GM19240 (cell line): ENCODE data around the gene STAP2.
"Not testable (repeated sequence)": the region's sequence is repeated elsewhere in the genome, so short reads cannot be mapped to it uniquely, and the experiment has no call there.

Source experiments
- DNase-seq: peaks from one replicate; pipeline ENCODE4 v3.0.0; 2011; ENCODE audit warnings: low spot score; ENCODE audit not compliant: insufficient read length

STAP2 gene

GRCh38 chr19:4358709-4359626, 20.3 kb upstream of the STAP2 start:
- DNase-seq: no peak

GRCh38 chr19:4357921-4358326, 19.3 kb upstream of the STAP2 start:
- no peak for DNase-seq

GRCh38 chr19:4357095-4357797, 18.6 kb upstream of the STAP2 start:
- no peak for DNase-seq

DNA sequence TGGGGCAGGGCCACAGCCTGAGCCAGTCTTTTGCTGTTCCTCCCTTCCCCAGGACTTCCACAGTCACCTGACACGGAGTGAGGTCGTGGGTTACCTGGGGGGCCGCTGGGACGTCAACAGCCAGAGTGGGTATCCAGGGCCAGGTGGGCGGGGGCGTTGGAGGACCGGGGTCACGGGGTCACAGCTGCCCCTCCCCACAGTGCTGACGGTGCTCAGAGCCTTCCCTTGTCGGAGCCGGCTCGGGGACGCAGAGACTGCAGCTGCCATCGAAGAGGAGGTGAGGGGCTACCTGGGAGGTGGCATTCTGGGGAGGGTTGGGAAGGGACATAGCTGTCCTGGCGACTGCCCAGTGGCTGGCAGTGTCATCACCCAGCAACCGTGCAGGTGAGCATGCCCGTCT, 16.3 kb upstream of the STAP2 start:
- DNase-seq: no peak

DNA sequence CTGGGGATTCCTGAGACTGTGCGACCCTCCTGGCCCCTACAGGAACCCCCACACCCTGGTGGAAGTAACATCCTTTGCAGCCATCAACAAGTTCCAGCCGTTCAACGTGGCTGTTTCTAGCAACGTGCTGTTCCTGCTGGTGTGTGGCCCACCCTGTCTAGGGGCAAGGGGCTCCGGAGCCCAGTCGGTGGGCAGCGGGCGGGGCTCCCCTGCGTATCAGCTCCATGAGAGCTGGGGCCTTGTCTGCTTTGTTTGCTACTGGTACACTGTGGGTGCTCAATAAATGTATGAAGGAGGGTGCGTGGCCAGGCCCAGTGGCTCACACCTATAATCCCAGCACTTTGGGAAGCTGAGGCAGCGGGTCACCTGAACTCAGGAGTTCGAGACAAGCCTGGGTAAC, 15.7 kb upstream of the STAP2 start:
- DNase-seq: no peak

GRCh38 chr19:4352701-4353121, 14.1 kb upstream of the STAP2 start:
- DNase-seq: peak; percentile 87

DNA sequence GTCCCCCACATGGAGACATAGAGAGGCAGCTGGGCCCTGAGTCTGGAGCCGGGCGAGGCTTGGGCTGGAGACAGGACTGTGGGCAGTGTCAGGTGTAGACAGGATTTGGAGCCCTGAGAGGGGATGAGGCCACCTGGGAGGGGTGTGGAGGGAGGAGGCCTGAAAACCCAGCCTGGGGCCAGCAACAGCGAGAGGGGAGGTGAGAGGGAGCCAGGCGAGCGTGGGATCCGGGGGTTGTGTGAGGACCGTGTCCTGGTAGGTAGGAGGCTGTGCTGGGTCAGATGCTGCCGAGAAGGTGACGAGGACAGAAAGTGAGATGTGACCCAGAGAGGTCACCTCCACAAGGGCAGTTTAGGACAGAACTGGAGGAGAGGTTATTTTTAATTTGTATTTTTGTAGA, 12.1 kb upstream of the STAP2 start:
- no peak for DNase-seq

- DNase-seq: no peak
Measured at GRCh38 chr19:4350111-4350510, 11.5 kb upstream of the STAP2 start.

DNA sequence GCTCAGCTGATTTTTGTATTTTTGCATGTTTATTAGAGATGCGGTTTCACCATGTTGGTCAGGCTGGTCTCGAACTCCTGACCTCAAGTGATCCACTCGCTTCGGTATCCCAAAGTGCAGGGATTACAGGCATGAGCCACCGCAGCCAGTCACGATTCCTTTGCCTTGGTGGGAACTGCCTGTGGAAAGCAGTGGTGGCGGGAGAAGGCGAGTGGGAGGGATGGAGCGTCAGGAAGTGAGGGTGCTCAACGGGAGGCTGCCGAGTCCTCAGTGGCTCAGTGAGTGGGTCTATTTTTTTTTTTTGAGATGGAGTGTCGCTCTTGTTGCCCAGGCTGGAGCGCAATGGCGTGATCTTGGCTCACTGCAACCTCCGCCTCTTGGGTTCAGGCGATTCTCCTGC, 10.6 kb upstream of the STAP2 start:
- not testable (repeated sequence) for DNase-seq

DNA sequence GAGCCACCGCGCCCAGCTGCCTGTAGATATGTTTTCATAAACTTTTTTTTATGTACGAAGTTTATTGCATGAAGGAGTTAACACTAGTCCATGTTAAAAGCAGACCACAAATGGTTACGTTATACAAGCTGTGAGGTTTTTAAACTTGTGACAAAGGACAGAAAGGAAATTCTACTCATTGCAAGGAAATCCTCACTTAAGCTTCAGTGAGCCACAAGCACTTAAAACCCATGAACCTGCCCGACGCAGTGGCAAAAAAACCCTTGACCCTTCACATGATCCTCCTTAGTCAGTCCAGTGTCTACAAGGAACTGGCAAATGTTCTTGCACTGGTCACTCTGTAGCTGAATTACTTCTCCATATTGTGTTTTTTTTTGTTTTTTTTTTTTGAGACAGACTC, 8.9 kb upstream of the STAP2 start:
- no peak for DNase-seq

DNA sequence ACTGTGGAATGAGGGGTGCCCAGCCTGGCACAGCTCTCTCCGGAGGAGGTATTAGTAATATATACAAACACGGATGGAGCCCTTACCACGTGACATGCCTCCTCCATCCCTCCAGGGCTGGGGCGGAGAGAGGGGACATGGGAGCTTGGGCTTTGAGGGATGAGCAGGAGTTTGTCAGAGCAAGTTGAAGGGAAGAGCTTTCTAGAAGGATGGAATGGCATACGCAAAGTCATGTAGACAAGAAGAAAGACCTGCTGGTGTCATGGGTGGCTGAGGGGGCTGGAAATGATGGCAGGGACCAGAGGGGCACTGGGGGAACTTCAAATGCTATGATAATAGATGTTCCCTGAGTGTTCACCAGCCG, 7.4 kb upstream of the STAP2 start:
- no peak for DNase-seq

DNA sequence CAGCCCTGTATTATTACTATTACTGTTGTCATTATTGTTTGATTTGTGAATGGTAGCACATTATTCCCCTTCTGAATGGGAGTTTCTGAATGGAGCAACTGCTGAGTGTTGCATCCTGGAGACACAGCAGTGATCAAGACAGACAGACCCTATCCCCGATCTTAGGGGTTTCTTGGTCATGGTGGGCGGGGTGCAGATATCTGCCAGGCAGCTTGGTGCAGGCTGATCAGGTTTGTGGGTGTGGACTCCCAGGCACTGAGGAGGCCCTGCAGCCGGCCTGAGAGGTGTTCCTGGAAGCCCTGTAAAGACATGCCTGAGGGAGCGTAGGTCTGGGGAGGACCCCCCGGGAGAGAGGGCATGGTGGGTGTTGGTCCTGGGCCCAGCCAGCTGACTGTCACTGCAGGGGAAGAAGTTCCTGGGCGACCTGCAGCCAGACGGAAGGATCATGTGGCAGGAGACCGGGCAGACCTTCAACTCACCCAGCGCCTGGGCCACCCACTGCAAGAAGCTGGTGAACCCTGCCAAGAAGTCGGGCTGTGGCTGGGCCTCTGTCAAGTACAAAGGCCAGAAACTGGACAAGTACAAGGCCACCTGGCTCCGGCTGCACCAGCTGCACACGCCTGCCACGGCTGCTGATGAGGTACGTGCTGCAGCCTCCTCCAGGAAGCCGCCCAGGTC, 6.9 kb upstream of the STAP2 start:
- DNase-seq: no peak

DNA sequence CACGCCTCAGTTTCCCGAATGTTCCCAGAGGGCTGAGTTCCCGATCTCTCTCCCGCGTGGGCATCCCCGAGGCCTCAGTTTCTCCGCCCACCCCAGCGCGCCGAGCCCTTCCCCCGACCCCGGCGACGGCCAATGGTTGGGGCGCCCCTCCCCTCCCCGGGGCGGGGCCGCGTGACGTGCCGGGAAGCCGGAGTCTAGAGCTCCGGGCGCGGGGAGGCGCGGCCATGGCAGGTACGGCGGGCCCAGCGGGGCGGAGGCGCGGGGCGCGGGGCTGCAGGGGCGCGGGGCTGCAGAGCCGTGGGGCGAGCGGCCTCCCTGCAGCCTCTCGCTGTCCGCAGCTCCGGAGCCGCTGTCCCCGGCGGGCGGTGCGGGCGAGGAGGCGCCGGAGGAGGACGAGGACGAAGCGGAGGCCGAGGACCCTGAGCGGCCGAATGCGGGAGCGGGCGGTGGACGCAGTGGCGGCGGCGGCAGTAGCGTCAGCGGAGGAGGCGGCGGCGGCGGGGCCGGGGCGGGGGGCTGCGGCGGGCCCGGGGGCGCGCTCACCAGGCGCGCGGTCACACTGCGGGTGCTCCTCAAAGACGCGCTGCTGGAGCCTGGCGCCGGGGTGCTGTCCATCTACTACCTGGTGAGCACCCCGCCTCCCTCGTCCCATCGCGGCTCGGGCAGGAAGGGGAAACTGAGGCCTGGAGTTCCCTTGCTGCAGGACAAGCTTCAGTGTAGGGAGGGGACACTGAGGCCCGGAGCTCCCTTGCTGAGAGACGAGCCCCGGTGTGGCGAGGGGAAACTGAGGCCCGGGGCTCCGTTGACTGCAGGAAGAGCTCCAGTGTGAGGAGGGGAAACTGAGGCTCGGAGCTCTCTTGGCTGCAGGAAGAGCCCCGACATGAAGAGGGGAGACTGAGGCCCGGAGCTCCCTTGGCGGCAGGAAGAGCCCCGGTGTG, 5.0 kb upstream of the STAP2 start, which contains the start of gene MPND:
Gene MPND (plus strand): TSS at position 193 of the 938 bp plus-strand sequence. CDS start 32 bp downstream, at position 225.
- DNase-seq: peak; percentile 79

DNA sequence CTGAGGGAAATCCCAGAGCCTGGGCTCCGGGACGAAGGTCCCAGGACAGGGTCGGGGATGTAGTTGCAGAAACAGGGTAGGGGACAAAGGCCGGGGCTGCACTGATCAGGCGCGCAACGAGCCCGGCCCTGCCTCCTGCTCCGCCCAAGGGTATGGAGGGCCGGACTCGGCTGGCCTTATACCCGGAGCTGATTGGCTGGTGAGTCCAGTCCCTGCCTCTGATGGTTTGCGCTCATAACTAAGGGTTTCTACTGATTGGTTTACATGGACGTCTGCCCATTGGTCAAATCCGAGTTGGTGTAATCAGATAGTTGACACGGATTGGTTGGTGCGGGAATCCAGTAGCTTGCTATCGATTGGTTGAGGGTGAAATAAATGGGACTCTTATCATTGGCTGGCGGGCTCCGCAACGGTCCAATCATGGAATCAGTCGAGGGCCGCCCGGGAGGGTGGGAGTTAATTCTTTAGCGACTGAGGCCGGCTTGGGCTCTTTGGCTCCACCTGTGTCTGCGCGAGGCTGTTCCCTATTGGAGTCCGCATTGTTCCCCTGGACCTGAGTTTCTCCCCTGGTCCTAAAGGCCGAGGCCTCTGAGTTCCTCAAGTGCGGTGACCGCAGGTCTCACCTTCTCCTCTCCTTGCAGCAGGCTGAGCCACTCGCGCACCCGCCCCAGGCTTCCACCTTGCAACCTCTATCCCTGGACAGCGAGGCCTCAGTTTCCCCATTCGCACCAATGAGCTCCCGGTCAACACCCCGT, 4.2 kb upstream of the STAP2 start:
- DNase-seq: peak; percentile 80

- no peak for DNase-seq
Measured at GRCh38 chr19:4342314-4342614, 3.6 kb upstream of the STAP2 start.

GRCh38 chr19:4337906-4338440, 654 bp downstream of the STAP2 start:
- no peak for DNase-seq

GRCh38 chr19:4334929-4335570, 3.6 kb downstream of the STAP2 start:
- DNase-seq: no peak

GRCh38 chr19:4329858-4330257, 8.8 kb downstream of the STAP2 start:
- no peak for DNase-seq

DNA sequence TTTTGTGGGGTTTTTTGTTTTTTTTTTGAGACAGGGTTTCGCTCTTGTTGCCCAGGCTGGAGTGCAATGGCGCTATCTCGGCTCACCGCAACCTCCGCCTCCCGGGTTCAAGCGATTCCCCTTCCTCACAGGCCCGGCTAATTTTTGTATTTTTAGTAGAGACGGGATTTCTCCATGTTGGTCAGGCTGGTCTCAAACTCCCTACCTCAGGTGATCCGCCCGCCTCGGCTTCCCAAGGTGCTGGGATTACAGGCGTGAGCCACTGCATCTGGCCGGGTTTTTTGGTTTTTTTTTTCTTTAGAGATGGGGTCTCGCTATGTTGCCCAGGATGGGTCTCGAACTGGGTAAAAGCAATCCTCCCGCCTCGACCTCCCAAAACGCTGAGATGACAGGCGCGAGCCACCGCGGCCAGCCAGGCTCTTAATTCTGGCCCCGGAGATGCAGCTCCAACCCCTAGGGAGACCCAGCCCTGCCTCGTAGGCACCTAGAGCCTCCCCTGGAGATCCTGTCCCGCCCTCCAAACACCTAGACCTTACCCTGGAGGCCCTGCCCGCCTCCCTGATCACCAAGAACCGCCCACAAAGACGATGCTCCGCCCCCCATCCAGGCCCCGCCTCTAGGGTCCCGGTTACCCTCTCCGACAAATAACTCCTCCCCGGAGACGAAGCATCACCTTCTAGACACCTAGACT, 9.5 kb downstream of the STAP2 start:
- not testable (repeated sequence) for DNase-seq
